ENCODE data around the gene SMOC2.

SMOC2 gene

DNA sequence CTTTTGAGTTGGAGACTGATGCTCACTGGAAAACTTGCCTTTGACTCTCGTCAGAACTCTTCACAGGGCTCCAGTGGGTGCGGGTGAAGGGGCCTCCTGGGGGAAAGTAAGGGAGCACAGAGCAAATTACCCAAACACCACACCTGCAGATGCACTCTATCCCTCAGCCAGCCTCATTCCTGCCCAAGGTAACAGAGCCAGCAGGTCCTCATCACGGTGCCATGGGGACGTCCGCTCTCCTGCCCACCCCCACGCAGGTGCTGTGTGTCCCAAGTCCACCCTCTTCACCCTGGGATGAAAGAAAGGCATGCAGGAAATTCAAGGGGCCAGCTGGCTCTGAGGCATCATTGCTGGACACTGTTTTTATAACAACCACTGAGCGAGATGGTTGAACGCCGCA lies 269.0 kb downstream of the SMOC2 start:
- TF ChIP-seq, protein P1, sequence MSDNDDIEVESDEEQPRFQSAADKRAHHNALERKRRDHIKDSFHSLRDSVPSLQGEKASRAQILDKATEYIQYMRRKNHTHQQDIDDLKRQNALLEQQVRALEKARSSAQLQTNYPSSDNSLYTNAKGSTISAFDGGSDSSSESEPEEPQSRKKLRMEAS (IDR thresholded peaks at IDR 0.05), result no peak
- TF ChIP-seq TCF12 (IDR thresholded peaks at IDR 0.05; ENCODE audit: low read depth), result no peak
- TF ChIP-seq, protein P2, sequence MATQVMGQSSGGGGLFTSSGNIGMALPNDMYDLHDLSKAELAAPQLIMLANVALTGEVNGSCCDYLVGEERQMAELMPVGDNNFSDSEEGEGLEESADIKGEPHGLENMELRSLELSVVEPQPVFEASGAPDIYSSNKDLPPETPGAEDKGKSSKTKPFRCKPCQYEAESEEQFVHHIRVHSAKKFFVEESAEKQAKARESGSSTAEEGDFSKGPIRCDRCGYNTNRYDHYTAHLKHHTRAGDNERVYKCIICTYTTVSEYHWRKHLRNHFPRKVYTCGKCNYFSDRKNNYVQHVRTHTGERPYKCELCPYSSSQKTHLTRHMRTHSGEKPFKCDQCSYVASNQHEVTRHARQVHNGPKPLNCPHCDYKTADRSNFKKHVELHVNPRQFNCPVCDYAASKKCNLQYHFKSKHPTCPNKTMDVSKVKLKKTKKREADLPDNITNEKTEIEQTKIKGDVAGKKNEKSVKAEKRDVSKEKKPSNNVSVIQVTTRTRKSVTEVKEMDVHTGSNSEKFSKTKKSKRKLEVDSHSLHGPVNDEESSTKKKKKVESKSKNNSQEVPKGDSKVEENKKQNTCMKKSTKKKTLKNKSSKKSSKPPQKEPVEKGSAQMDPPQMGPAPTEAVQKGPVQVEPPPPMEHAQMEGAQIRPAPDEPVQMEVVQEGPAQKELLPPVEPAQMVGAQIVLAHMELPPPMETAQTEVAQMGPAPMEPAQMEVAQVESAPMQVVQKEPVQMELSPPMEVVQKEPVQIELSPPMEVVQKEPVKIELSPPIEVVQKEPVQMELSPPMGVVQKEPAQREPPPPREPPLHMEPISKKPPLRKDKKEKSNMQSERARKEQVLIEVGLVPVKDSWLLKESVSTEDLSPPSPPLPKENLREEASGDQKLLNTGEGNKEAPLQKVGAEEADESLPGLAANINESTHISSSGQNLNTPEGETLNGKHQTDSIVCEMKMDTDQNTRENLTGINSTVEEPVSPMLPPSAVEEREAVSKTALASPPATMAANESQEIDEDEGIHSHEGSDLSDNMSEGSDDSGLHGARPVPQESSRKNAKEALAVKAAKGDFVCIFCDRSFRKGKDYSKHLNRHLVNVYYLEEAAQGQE (IDR thresholded peaks at IDR 0.05; ENCODE audit: low read depth), result no peak
- TF ChIP-seq, protein P3, sequence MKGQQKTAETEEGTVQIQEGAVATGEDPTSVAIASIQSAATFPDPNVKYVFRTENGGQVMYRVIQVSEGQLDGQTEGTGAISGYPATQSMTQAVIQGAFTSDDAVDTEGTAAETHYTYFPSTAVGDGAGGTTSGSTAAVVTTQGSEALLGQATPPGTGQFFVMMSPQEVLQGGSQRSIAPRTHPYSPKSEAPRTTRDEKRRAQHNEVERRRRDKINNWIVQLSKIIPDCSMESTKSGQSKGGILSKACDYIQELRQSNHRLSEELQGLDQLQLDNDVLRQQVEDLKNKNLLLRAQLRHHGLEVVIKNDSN (IDR thresholded peaks at IDR 0.05), result no peak
- TF ChIP-seq RAD21 (IDR thresholded peaks at IDR 0.05; ENCODE audit: low read depth), result no peak
- no peak for TF ChIP-seq FOXM1 (IDR thresholded peaks at IDR 0.05; ENCODE audit: borderline replicate concordance, low read depth)
- no peak for TF ChIP-seq TEAD4 (IDR thresholded peaks at IDR 0.05)
- TF ChIP-seq TAF1 (IDR thresholded peaks at IDR 0.05; ENCODE audit: low read depth), result no peak
- no peak for TF ChIP-seq CREB1 (IDR thresholded peaks at IDR 0.05; ENCODE audit: low read depth)
- TF ChIP-seq YY1 (IDR thresholded peaks at IDR 0.05; ENCODE audit: low read depth), result no peak
- TF ChIP-seq NFIC (IDR thresholded peaks at IDR 0.05), result no peak
- no peak for TF ChIP-seq EP300 (IDR thresholded peaks at IDR 0.05; ENCODE audit: borderline replicate concordance)
- TF ChIP-seq EGR1 (IDR thresholded peaks at IDR 0.05), result no peak
- TF ChIP-seq CEBPB (IDR thresholded peaks at IDR 0.05), result no peak
- TF ChIP-seq ZBTB7A (IDR thresholded peaks at IDR 0.05; ENCODE audit: low read depth), result no peak

DNA sequence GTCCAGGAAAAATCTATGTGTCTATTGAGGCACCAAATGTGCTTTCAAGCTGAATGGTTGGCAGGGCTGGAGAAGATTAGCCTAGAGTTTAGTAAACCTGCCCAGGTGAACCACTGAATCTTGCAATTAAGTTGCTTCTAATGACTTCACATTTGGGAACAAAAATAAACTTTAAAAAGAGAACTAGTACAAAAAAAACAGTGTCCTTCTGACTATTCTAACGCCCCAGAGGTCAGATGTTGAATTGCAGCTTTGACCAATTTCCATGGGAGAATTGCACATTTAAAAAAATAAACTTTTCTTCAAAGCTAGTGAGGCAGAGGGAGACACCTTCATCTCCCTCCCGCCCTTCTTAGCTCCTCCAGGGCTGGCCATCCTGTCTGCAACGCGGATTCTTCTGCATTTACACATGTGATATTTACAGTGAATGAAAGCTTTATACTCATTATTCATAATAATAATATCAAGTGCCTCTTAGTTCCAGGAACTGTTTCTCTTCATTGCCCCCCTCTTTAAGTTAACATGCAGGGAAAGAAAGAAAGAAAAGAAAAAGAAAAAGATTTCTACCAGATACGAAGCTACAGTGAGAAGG lies 270.2 kb downstream of the SMOC2 start:
- TF ChIP-seq EGR1 (IDR thresholded peaks at IDR 0.05) (no peak), CREB1 (IDR thresholded peaks at IDR 0.05; ENCODE audit: low read depth) (no peak), NFIC (IDR thresholded peaks at IDR 0.05) (no peak), CEBPB (IDR thresholded peaks at IDR 0.05) (no peak), ZBTB7A (IDR thresholded peaks at IDR 0.05; ENCODE audit: low read depth) (no peak)
- TF ChIP-seq, protein P2 (IDR thresholded peaks at IDR 0.05; ENCODE audit: low read depth), result no peak

DNA sequence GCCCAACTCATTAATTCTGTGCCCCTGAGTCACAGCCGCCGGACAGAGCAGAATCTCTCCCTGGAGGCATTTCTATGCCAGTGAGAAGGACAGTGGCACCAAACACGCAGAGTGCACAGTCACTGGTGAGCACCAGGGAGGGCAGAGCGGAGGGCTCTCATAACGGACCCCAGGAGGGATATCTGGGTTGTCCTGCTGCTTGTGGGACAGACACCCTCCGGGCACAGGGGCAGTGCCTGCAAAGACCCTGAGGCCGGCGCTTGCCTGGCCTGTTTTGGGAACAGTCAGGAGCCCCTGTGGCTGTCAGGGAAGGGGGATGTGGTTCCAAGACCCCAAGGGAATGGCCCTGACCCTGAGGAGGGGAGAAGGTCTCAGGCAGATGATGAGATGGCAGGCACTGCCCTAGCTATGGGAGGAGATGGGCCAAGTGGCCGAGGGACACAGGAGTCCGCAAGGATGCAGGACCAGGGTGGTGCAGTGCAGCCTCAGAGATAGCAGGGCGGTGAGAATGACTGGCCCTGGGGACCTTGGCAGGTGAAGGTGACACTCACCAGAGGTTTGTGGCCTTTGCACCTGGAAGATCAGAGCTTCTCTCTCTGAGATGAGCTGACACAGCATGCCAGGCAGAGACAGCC lies 270.8 kb downstream of the SMOC2 start:
- no peak for TF ChIP-seq TAF1 (IDR thresholded peaks at IDR 0.05; ENCODE audit: low read depth)

DNA sequence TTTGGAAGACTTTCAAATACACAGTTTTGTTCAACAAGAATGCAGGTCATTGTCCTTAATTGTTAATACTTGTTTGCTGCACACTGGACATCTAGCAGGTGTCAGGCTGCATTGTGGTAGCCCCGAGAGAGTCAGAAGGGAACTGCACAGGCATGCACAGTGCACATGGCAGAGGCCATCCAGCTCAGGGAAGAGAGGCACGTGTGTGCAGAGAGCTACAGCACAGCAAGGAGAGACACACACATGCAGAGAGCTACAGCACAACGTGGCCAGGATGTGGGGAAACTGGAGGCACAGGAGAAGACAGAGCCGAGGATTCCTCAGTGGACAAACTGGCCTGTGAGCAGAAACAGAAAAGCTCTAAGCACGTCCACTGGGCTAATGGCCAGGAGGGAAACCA lies 272.0 kb downstream of the SMOC2 start:
- TF ChIP-seq RAD21 (IDR thresholded peaks at IDR 0.05; ENCODE audit: low read depth) (no peak), ZBTB7A (IDR thresholded peaks at IDR 0.05; ENCODE audit: low read depth) (no peak), TEAD4 (IDR thresholded peaks at IDR 0.05) (no peak), CEBPB (IDR thresholded peaks at IDR 0.05) (no peak), TAF1 (IDR thresholded peaks at IDR 0.05; ENCODE audit: low read depth) (no peak), EGR1 (IDR thresholded peaks at IDR 0.05) (no peak), TCF12 (IDR thresholded peaks at IDR 0.05; ENCODE audit: low read depth) (no peak), CREB1 (IDR thresholded peaks at IDR 0.05; ENCODE audit: low read depth) (no peak), NFIC (IDR thresholded peaks at IDR 0.05) (no peak), YY1 (IDR thresholded peaks at IDR 0.05; ENCODE audit: low read depth) (no peak), FOXM1 (IDR thresholded peaks at IDR 0.05; ENCODE audit: borderline replicate concordance, low read depth) (no peak), EP300 (IDR thresholded peaks at IDR 0.05; ENCODE audit: borderline replicate concordance) (no peak)
- TF ChIP-seq, protein P3 (IDR thresholded peaks at IDR 0.05), result no peak
- TF ChIP-seq, protein P1 (IDR thresholded peaks at IDR 0.05), result no peak
- TF ChIP-seq, protein P2 (IDR thresholded peaks at IDR 0.05; ENCODE audit: low read depth), result no peak
